Activated T-cell treated with anti-CD3 and anti-CD28 coated beads for 24 hours (primary cell): ENCODE measurements around the gene MAPK1.
"Not testable (repeated sequence)": the region's sequence is repeated elsewhere in the genome, so short reads cannot be mapped to it uniquely, and the experiment has no call there.

Experiments used
- DNase-seq: peaks from one replicate; pipeline ENCODE4 v3.0.0-alpha.2; 2020; ENCODE audit warnings: low read depth

Gene MAPK1

GRCh38 chr22:21818487-21819182 lies 48.8 kb downstream of the MAPK1 start:
- DNase-seq = no peak

DNA sequence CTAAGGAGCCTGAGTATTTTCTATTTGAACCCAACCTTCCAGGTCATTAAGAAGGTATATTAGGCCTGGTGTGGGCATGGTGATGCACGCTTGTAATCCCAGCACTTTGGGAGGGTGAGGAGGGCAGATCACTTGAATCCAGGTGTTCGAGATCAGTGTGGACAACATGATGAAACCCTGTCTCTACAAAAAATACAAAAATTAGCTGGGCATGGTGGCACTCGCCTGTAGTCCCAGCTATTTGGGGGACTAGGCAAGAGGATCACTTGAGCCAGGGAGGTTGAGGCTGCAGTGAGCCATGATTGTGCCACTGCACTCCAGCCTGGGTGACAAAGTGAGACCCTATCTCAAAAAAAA lies 50.0 kb downstream of the MAPK1 start:
- not testable (repeated sequence) for DNase-seq

GRCh38 chr22:21816787-21817496 lies 50.5 kb downstream of the MAPK1 start:
- DNase-seq = no peak

DNA sequence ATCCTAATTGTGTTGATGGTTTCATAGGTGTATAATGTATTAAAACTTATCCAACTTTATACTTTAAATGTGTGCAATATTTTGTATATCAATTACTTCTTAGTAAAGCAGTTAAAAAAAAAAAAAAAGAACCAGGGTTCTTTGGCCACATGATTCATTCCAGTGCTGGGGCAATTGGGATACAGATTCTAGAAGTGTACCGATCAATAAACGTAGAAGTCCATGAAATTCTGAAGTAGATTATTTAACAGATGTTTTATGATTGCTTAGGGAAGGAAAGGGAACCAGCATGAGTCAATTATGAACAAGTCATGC lies 51.0 kb downstream of the MAPK1 start:
- DNase-seq = no peak

DNA sequence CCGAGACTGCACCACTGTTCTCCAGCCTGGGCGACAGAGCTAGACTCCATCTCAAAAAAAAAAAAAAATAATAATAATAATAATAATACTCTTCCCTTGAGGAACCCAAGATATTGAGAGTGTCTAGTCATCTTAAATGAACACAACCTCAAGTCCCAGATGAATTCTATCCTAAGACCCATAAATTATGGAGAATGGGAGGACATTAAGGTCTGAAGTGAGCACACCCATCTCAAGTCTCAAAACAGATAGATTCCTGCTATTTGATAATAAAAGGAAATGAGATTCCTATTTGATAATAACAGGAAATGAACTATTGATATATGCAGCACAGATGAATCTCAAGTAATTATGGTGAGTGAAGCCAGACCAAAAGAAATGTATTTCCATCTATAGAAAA lies 51.5 kb downstream of the MAPK1 start:
- DNase-seq = no peak

- DNase-seq = no peak
Observed at GRCh38 chr22:21815357-21815756, 52.1 kb downstream of the MAPK1 start.

GRCh38 chr22:21811982-21812381 lies 55.5 kb downstream of the MAPK1 start:
- no peak for DNase-seq

DNA sequence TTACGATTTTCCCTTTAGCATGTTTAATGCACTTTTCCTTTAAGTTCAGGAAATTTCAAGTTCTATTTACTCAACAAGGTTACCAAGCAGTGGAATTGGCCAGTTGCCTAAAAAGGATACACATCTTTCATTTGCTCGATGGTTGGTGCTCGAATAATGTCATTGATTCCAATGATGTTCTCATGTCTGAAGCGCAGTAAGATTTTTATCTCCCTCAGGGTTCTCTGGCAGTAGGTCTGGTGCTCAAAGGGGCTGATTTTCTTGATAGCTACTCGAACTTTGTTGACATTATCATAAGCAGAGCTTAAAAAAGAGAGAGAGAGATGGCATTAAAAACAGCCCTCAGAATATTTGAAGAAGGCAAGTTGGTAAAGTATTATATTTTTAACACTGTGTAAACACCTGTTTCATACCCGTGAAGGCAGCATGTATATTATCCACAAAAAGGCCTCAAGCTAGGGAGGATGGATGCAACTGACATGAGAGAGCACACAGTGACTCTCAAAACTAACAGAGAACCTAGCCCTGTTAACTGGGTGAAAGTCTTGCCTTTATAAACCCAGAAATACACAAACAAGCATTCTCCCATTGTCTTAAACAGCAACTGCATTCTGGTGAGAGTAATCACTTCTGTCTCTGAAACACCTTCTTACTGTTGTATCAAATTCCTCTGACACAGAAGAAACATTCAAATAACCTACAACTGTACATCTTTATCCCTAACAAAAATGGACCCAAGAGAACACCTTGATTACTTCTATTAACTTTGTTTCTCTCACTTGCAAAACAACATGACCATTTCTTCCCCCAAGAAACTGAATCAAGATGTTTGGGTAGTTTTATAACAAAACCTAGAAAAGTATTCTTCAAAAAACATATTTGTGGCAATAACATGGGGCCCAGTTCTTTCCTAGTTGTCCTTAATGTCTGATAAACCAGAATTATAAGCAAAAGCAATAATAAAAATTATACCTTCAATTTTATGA lies 59.6 kb downstream of the MAPK1 start:
- DNase-seq = no peak

- not testable (repeated sequence) for DNase-seq
Observed at GRCh38 chr22:21805325-21805724, 62.1 kb downstream of the MAPK1 start.

- no peak for DNase-seq
Observed at GRCh38 chr22:21803811-21804249, 63.6 kb downstream of the MAPK1 start.

GRCh38 chr22:21802673-21803072 lies 64.8 kb downstream of the MAPK1 start:
- no peak for DNase-seq

DNA sequence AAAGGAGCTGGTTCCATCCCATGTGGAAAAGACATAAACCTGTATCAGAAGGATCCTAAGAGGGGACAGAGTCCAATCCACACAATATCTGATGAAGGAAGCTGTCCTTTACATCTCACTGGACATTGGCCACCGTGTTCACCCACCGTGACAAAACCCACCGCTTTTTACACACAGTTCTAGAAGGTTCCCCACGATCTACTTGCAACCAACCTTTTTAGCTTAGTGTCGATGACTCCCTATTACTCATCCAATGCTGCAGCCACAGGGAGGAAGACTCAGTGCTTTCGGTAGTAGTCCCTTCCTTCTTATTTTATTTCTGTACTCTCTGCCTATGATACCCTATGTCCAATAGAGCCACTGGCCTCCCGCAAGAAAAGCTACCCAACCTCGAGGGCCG lies 65.4 kb downstream of the MAPK1 start:
- DNase-seq = no peak

DNA sequence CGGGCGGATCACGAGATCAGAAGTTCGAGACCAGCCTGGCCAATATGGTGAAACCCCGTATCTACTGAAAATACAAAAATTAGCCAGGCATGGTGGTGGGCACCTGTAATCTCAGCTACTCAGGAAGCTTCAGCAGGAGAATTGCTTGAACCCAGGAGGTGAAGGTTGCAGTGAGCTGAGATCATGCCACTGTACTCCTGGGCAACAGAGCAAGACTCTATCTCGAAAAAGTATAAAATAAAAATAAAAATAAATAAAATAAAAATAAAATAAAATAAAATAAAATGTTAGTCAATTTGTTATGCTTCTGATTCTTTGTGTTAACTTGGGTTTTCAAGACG lies 66.2 kb downstream of the MAPK1 start:
- DNase-seq = not testable (repeated sequence)

DNA sequence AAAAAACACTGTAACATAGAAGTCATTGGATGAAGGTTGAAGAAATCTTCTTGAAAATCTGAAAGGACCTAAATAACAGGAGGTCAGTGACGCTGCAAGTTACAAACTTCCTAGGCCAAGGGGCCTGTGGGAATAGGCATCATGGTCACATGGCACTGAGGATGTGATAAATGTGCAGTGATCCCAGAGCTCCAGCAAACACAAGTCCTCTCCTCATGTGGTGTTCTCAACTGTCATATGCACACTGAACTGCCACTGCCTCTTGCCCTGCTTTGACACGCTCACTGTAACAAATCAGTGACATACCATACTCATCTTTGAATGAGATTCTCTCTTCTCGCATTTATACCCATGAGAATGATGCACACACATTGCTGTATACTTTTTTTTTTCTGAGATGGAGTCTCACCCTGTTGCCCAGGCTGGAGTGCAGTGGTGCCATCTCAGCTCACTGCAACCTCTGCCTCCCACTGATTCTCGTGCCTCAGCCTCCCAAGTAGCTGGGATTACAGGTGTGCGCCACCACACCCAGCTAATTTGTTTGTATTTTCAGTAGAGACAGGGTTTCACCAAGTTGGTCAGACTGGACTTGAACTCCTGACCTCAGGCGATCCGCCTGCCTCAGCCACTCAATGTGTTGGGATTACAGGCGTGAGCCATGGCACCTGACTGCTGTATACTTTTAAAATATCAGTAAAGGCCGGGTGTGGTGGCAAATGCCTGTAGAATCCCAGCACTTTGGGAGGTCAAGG lies 66.7 kb downstream of the MAPK1 start:
- DNase-seq = no peak

GRCh38 chr22:21797444-21798221 lies 69.8 kb downstream of the MAPK1 start:
- DNase-seq = no peak

GRCh38 chr22:21796863-21797262 lies 70.6 kb downstream of the MAPK1 start:
- DNase-seq = no peak

DNA sequence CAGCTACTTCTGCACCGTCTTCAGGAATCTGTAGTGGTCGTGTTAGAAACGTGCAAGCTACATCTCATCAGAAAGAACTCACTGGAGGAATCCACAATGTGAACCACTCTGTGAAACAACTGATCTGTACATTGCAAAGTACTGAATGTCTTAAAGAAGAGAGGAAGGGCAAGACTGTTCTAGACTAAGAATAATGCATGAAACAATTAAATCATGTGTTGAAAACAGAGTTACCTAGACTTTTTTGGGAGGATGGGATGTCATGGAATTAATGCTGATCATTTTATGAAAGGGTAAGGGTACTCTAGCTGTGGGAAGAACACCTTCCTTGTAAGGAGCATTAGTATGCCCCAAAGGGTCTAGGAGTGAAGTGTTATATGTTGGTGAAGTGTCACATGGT lies 71.2 kb downstream of the MAPK1 start:
- DNase-seq = no peak

DNA sequence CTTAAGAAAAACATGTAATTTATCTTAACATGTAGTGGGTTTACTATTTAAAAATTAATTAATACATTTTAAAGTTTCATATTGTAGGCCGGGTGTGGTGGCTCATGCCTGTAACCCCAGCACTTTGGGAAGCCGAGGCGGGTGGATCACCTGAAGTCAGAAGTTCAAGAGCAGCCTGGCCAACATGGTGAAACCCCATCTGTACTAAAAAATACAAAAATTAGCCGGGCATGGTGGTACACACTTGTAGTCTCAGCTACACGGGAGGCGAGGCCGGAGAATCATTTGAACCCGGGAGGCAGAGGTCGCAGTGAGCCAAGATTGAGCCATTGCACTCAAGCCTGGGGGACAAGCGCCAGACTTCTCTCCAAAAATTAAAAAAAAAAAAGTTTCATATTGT lies 73.7 kb downstream of the MAPK1 start:
- not testable (repeated sequence) for DNase-seq

GRCh38 chr22:21791635-21792625 lies 75.5 kb downstream of the MAPK1 start:
- peak; percentile 45 for DNase-seq
